Suprapubic skin (tissue), 3 donors: Measurements from ENCODE around the gene UTP25.

ENCODE experiments used
- CTCF ChIP-seq, 2 donors: fragments of 200-600 bp in 1 of 2; fragments of 450-650 bp in 1 of 2; sonication (generic) in 1 of 2; IDR thresholded peaks; one replicate each; pipeline ENCODE4 v1.5.1; 2016 to 2019; ENCODE audit warnings: antibody characterized with exemption in 2 of 2, mild to moderate bottlenecking in 1 of 2, moderate library complexity in 1 of 2
- EP300 ChIP-seq: sonication (generic); formaldehyde crosslinking; IDR thresholded peaks from one replicate; pipeline ENCODE4 v1.6.1; 2017; ENCODE audit warnings: antibody characterized with exemption
- POLR2A ChIP-seq, 2 donors: fragments of 450-650 bp; IDR thresholded peaks; one replicate each; pipeline ENCODE4 v1.6.1; 2017; ENCODE audit warnings: antibody characterized with exemption in 2 of 2, mild to moderate bottlenecking in 2 of 2, moderate library complexity in 2 of 2

GRCh38 chr1:209896346-209896745, 68.6 kb downstream of the UTP25 start:
- TF ChIP-seq CTCF (IDR thresholded peaks at IDR 0.05): no peak
- TF ChIP-seq EP300: no peak
- no peak for TF ChIP-seq POLR2A (IDR thresholded peaks at IDR 0.05)
